IPS-20b (cell line): Measurements from ENCODE around the gene PHYHIPL.

Source experiments
- H3K27ac ChIP-seq: one replicate; pipeline ENCODE4 v1.5.1; 2013; ENCODE audit warnings: low read length
- H3K27me3 ChIP-seq: 2 replicates; pipeline ENCODE4 v1.6.1; 2013; ENCODE audit warnings: mild to moderate bottlenecking, low read length, inconsistent platforms; ENCODE audit not compliant: insufficient read depth
- H3K36me3 ChIP-seq: 2 replicates; pipeline ENCODE4 v1.6.1; 2013; ENCODE audit warnings: low read depth, mild to moderate bottlenecking, inconsistent platforms, low read length, moderate library complexity; ENCODE audit not compliant: insufficient read depth
- H3K4me1 ChIP-seq: 2 replicates; pipeline ENCODE4 v1.6.1; 2013; ENCODE audit warnings: mild to moderate bottlenecking, control low read depth, inconsistent platforms, low read length, moderate library complexity; ENCODE audit not compliant: insufficient read depth
- H3K4me3 ChIP-seq: 2 replicates; pipeline ENCODE4 v1.5.1; 2013; ENCODE audit warnings: mild to moderate bottlenecking, low read length, inconsistent platforms
- H3K9ac ChIP-seq: 2 replicates; pipeline ENCODE4 v1.6.1; 2013; ENCODE audit warnings: low read depth, mild to moderate bottlenecking, inconsistent platforms, low read length, moderate library complexity
- H3K9me3 ChIP-seq: 2 replicates; pipeline ENCODE4 v1.6.1; 2013; ENCODE audit warnings: mild to moderate bottlenecking, low read depth, low read length, inconsistent platforms; ENCODE audit not compliant: insufficient read depth

The PHYHIPL gene

GRCh38 chr10:59283456-59284091 lies 107.1 kb downstream of the PHYHIPL start:
- Histone ChIP-seq H3K9me3 (no peaks in the 10 kb centered on the region), H3K27ac (no peak overlapping the region), H3K27me3 (no peaks in the 10 kb centered on the region), H3K36me3 (no peaks in the 10 kb centered on the region), H3K4me1 (peaks cover 4% of the 10 kb centered on the region), H3K9ac (no peak overlapping the region), H3K4me3 (no peak overlapping the region)

DNA sequence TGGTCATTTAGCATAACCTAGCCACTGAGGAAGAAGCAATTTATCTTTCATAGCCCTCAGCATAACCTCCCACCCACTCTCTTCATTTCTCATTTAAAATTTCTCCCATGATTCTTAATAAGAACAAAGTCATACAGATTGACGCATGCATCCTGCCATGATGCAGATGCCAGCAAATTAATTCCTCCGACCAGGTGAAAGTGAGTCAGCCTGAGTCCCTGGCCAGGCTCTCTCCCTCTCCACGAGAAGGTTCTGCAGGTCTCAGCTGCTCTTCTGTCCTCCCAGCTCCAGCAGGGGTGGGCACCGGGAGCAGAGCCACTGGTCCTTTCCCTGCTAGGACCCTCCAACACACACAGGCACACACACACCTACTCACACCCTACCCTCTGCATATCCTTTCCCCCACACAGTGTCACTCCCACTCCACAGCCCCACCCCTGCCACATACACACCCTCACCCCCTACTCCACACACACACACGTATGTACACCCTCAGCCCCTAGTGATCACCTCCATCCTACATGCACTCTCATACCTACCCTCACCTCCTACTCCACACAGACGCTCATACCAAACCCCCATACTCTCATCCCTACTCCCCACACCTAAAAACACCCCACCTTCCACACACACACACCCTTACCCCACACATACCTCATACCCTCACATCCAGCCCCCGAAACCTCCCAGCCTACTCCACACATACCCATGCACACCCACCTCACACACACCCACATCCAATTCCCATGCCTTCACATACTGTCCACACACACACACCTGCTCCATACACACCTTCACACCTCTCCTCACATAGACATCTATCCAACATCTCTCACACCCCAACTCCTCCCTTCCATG lies 107.9 kb downstream of the PHYHIPL start:
- H3K27ac ChIP-seq, result no peak overlapping the region
- H3K27me3 ChIP-seq, result no peaks in the 10 kb centered on the region
- no peaks in the 10 kb centered on the region for H3K9me3 ChIP-seq
- H3K4me3 ChIP-seq, result no peak overlapping the region
- no peak overlapping the region for H3K9ac ChIP-seq
- no peaks in the 10 kb centered on the region for H3K36me3 ChIP-seq
- peaks cover 4% of the 10 kb centered on the region for H3K4me1 ChIP-seq

GRCh38 chr10:59285073-59285472 lies 108.6 kb downstream of the PHYHIPL start:
- H3K9me3 ChIP-seq, result no peaks in the 10 kb centered on the region
- no peak overlapping the region for H3K9ac ChIP-seq
- H3K4me3 ChIP-seq, result no peak overlapping the region
- peaks cover 4% of the 10 kb centered on the region for H3K4me1 ChIP-seq
- H3K36me3 ChIP-seq, result no peaks in the 10 kb centered on the region
- H3K27me3 ChIP-seq, result no peaks in the 10 kb centered on the region
- no peak overlapping the region for H3K27ac ChIP-seq

DNA sequence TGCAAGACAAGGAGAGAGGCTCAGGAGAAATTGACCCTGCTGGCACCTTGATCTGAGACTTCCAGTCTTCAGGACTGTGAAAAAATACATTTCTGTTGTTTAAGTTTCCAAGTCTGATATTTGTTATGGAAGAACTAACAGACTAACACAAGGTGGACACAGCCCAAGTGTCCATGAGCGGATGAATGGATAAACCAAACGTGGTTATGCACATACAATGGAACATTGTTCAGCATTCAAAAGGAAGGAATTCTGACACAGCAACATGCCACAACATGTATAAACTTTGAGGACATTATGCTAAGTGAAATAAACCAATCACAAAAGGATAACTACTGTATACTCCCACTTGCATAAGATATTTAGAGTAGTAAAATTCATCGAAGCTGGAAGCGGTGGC lies 109.4 kb downstream of the PHYHIPL start:
- Histone ChIP-seq H3K9me3 (no peaks in the 10 kb centered on the region), H3K4me1 (peaks cover 4% of the 10 kb centered on the region), H3K9ac (no peak overlapping the region), H3K27me3 (no peaks in the 10 kb centered on the region), H3K4me3 (no peak overlapping the region), H3K36me3 (no peaks in the 10 kb centered on the region), H3K27ac (no peak overlapping the region)

DNA sequence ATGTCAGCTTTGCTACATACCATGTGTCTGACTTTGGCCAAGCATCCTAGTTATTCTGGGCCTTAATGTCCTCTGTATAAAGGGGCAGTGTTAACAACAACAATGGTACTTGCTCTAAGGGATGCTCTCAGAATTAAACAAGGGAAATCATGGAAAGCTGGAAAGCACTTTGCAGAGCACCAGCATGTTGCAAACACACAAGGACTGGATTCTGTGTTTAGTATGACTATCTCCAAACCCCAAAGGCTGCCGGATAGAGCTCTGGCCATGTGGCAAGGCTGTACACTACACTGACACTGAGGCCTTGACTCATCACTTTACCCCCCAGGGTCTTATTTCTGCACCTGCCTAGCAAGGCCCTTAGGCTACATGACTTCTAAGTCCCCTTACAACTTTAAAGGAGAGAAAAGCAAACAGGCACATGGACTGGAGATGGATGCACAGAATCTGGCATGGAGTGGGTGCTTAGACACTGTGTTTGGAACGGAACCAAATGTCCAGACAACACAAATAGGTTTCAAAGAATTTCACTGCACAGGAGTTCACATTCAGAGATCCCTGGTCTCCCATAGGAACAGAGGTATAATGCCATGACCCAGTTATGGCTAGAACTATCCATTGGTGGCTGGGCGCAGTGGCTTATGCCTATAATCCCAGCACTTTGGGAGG lies 111.3 kb downstream of the PHYHIPL start:
- Histone ChIP-seq H3K27ac (no peak overlapping the region), H3K27me3 (no peaks in the 10 kb centered on the region), H3K4me3 (no peak overlapping the region), H3K9me3 (no peaks in the 10 kb centered on the region), H3K9ac (no peak overlapping the region), H3K36me3 (no peaks in the 10 kb centered on the region), H3K4me1 (peaks cover 4% of the 10 kb centered on the region)

DNA sequence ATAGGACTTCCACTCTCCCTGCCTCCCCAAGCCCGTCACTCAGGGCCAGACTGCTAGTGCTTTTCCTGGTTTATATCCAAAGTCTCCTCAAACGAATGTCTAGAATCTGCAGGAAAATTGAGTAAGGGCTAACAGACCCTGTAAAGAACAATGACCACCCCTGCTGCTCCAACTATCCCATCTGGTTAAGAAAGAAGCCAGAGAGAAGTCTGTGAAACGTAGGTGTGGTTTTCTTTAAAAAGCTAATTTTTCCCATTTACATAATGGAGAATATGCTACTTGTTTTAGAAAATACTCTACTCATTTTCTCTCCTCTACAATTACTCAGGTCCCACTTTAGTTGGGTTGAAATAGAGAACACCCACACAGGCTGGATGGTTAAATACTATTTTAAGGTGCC lies 113.4 kb downstream of the PHYHIPL start:
- Histone ChIP-seq H3K9me3 (no peaks in the 10 kb centered on the region), H3K27ac (no peak overlapping the region), H3K27me3 (no peaks in the 10 kb centered on the region), H3K36me3 (no peaks in the 10 kb centered on the region), H3K4me3 (no peak overlapping the region), H3K4me1 (no peaks in the 10 kb centered on the region), H3K9ac (no peak overlapping the region)

DNA sequence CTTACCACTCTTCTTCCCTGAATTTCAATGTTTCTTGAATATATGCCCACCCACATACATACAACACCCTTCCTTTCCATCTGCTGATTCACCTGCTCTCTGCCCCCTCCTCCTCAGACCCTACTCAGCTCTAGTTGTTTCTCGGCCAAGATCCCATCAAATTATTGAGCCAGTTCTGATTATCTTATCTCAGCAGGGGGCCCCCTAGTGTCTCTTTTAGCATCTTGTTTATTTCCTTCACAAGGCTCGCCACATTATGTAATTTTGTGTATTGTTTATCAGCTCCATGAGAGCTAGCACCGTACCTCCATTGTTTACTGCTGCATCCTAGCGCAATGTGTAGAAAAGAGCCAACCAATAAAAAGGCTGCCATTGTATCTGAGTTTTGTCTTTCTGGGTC lies 114.0 kb downstream of the PHYHIPL start:
- H3K27ac ChIP-seq, result no peak overlapping the region

More for the DNA sequence above, 114.0 kb downstream of the PHYHIPL start:
- Histone ChIP-seq H3K9ac (no peak overlapping the region), H3K4me1 (no peaks in the 10 kb centered on the region; the same call in 1 of the 2 replicates), H3K4me3 (no peak overlapping the region), H3K9me3 (no peaks in the 10 kb centered on the region), H3K36me3 (no peaks in the 10 kb centered on the region), H3K27me3 (no peaks in the 10 kb centered on the region)
